ENCODE data around the gene MYO16. TPM values are rescaled to one million over a fixed set of nuclear protein-coding genes. Genes with fewer than 3 reads are reported as not detected.

MYO16 gene
- polyA plus RNA-seq, 1 donor from 2014 or later: 2.5 TPM

DNA sequence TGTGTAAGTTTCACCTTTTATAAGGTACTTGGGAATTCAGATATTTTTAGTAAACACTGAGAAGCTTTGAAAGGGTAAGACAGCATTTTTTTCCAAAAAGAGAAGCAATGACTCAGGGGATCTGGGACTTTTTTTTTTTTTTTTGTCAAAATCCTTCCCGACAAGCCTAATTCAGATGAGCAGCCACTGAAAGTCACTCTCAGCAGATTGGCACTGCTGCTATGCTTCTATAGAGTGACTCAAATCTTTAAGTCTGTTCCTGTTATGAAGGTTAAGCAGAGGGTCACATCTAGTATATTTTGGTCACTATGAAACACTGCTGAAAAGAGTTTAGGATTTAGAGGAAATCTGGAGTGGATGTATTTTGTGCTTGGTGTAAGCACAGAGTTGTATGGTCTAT is 571.1 kb downstream of the MYO16 start:
- TF ChIP-seq EZH2 (IDR thresholded peaks at IDR 0.05; ENCODE audit: borderline replicate concordance, insufficient read depth, low read length, poor library complexity, severe bottlenecking) (no peak), RAD21 (conservative IDR thresholded peaks at IDR 0.05) (no peak), EP300 (conservative IDR thresholded peaks at IDR 0.05; ENCODE audit: poor library complexity, severe bottlenecking) (no peak), MXI1 (conservative IDR thresholded peaks at IDR 0.05; ENCODE audit: poor library complexity, severe bottlenecking) (no peak)
- TF ChIP-seq, protein P1, sequence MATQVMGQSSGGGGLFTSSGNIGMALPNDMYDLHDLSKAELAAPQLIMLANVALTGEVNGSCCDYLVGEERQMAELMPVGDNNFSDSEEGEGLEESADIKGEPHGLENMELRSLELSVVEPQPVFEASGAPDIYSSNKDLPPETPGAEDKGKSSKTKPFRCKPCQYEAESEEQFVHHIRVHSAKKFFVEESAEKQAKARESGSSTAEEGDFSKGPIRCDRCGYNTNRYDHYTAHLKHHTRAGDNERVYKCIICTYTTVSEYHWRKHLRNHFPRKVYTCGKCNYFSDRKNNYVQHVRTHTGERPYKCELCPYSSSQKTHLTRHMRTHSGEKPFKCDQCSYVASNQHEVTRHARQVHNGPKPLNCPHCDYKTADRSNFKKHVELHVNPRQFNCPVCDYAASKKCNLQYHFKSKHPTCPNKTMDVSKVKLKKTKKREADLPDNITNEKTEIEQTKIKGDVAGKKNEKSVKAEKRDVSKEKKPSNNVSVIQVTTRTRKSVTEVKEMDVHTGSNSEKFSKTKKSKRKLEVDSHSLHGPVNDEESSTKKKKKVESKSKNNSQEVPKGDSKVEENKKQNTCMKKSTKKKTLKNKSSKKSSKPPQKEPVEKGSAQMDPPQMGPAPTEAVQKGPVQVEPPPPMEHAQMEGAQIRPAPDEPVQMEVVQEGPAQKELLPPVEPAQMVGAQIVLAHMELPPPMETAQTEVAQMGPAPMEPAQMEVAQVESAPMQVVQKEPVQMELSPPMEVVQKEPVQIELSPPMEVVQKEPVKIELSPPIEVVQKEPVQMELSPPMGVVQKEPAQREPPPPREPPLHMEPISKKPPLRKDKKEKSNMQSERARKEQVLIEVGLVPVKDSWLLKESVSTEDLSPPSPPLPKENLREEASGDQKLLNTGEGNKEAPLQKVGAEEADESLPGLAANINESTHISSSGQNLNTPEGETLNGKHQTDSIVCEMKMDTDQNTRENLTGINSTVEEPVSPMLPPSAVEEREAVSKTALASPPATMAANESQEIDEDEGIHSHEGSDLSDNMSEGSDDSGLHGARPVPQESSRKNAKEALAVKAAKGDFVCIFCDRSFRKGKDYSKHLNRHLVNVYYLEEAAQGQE (IDR thresholded peaks at IDR 0.05; ENCODE audit: borderline replicate concordance): no peak
- TF ChIP-seq, protein P2, sequence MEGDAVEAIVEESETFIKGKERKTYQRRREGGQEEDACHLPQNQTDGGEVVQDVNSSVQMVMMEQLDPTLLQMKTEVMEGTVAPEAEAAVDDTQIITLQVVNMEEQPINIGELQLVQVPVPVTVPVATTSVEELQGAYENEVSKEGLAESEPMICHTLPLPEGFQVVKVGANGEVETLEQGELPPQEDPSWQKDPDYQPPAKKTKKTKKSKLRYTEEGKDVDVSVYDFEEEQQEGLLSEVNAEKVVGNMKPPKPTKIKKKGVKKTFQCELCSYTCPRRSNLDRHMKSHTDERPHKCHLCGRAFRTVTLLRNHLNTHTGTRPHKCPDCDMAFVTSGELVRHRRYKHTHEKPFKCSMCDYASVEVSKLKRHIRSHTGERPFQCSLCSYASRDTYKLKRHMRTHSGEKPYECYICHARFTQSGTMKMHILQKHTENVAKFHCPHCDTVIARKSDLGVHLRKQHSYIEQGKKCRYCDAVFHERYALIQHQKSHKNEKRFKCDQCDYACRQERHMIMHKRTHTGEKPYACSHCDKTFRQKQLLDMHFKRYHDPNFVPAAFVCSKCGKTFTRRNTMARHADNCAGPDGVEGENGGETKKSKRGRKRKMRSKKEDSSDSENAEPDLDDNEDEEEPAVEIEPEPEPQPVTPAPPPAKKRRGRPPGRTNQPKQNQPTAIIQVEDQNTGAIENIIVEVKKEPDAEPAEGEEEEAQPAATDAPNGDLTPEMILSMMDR (IDR thresholded peaks at IDR 0.05; ENCODE audit: poor library complexity, severe bottlenecking): no peak
- H3K9me2 ChIP-seq (ENCODE audit: insufficient read depth, low read length): no peaks in the 10 kb centered on the region
- H3K27ac ChIP-seq (ENCODE audit: low read length): no peak overlapping the region

DNA sequence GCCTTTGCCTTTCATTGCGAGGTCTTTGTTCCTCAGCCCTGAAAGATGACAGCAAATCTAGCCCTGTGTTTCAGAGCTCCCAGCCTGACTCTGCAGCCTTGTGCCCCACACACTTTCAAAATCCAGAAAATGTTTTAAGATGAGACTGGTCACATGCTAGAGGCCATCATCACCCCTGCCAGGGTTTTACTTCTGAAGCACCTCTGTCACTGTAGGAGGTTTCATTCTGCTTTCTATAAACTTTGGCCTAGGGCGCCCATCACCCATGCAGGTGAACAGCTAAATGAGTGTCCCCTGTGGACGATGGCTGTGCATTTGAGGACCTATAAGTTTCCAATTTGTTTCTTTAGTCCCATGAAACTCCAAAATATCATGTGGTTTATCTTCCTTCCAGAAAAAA is 574.2 kb downstream of the MYO16 start:
- no peaks in the 10 kb centered on the region for H3K36me3 ChIP-seq (ENCODE audit: insufficient read depth, low read length)

More for the DNA sequence above, 571.1 kb downstream of the MYO16 start:
- no peaks in the 10 kb centered on the region for H3K27me3 ChIP-seq (ENCODE audit: insufficient read depth, low read depth, low read length)
- H3K9me3 ChIP-seq (ENCODE audit: low read length): no peaks in the 10 kb centered on the region
- no peaks in the 10 kb centered on the region for H3F3A ChIP-seq (ENCODE audit: insufficient read depth, low read length, poor library complexity, severe bottlenecking)
- H3K79me2 ChIP-seq (replicated peaks; ENCODE audit: insufficient read depth, low read length): no peaks in the 10 kb centered on the region
- H2AFZ ChIP-seq (ENCODE audit: low read depth, low read length): no peak overlapping the region
- no peaks in the 10 kb centered on the region for H3K36me3 ChIP-seq (ENCODE audit: insufficient read depth, low read length)
- no peak overlapping the region for H3K9ac ChIP-seq (ENCODE audit: low read length)
- H3K4me2 ChIP-seq (ENCODE audit: low read length): no peak overlapping the region
- no peaks in the 10 kb centered on the region for H4K20me1 ChIP-seq (ENCODE audit: insufficient read depth)
- H3K4me3 ChIP-seq (ENCODE audit: low read length): no peak overlapping the region

More for the DNA sequence above, 574.2 kb downstream of the MYO16 start:
- Histone ChIP-seq H3K27ac (ENCODE audit: low read length) (no peak overlapping the region), H3K9me2 (ENCODE audit: insufficient read depth, low read length) (no peaks in the 10 kb centered on the region), H3K4me2 (ENCODE audit: low read length) (no peak overlapping the region), H3K9me3 (ENCODE audit: low read length) (no peaks in the 10 kb centered on the region), H3K27me3 (ENCODE audit: insufficient read depth, low read depth, low read length) (no peaks in the 10 kb centered on the region), H3K4me3 (ENCODE audit: low read length) (no peak overlapping the region), H3K79me2 (replicated peaks; ENCODE audit: insufficient read depth, low read length) (no peaks in the 10 kb centered on the region), H2AFZ (ENCODE audit: low read depth, low read length) (no peak overlapping the region), H4K20me1 (ENCODE audit: insufficient read depth) (no peaks in the 10 kb centered on the region), H3K9ac (ENCODE audit: low read length) (no peak overlapping the region), H3F3A (ENCODE audit: insufficient read depth, low read length, poor library complexity, severe bottlenecking) (no peaks in the 10 kb centered on the region)
- TF ChIP-seq SMC3 (conservative IDR thresholded peaks at IDR 0.05; ENCODE audit: poor library complexity): no peak
- no peak for TF ChIP-seq TAF1 (IDR thresholded peaks at IDR 0.05; ENCODE audit: low read depth)
- TF ChIP-seq, protein P2 (IDR thresholded peaks at IDR 0.05; ENCODE audit: poor library complexity, severe bottlenecking): no peak
- TF ChIP-seq POLR2AphosphoS5 (IDR thresholded peaks at IDR 0.05): no peak

Data from neural cell (in vitro differentiated cells).